IMR-90 (cell line): ENCODE results near the gene AXIN1. TPM values are rescaled to one million over a fixed set of nuclear protein-coding genes. Genes with fewer than 3 reads are reported as not detected.

Experiments
- ATAC-seq: fragments of 200-7000 bp; cut with Tn5 transposase; 2 replicates; pipeline ENCODE4 v1.9.1; 2020; ENCODE audit warnings: low read depth, mild to moderate bottlenecking, moderate library complexity
- BruUV-seq: library from RNA; stranded (reverse); fragments of 400-500 nt; replicated peaks from 2 replicates; lab custom pipeline; 2021; lab: Mats Ljungman, UMichigan
- CTCF ChIA-PET: fragments of 300-600 bp; formaldehyde crosslinking; extraction: SDS; loops from one replicate; lab custom pipeline; 2021; ENCODE audit warnings: antibody characterized with exemption; lab: Yijun Ruan, JAX
- POLR2A ChIA-PET: fragments of 300-600 bp; sonication (Branson Sonifier 250); formaldehyde crosslinking; loops from one replicate; lab custom pipeline; 2022; ENCODE audit warnings: antibody characterized with exemption; ENCODE audit not compliant: unreplicated experiment; lab: Charles Lee
- DNase-seq: peaks from one replicate; pipeline ENCODE4 v3.0.0; 2013
- H2AFZ ChIP-seq: replicated peaks from 2 replicates; pipeline ENCODE3; 2013; ENCODE audit warnings: low read length, mild to moderate bottlenecking; ENCODE audit not compliant: poor library complexity
- H2AK5ac ChIP-seq: 2 replicates; pipeline ENCODE4 v1.6.1; 2013; ENCODE audit warnings: low read depth, low read length, inconsistent platforms
- H2AK9ac ChIP-seq: replicated peaks from 2 replicates; pipeline ENCODE3; 2013; ENCODE audit warnings: mild to moderate bottlenecking, low read depth, low read length, moderate library complexity; ENCODE audit not compliant: poor library complexity
- H2BK120ac ChIP-seq: 2 replicates; pipeline ENCODE4 v1.6.1; 2013; ENCODE audit warnings: low read depth, low read length, inconsistent platforms
- H2BK15ac ChIP-seq: 3 replicates; pipeline ENCODE4 v1.6.1; 2013; ENCODE audit warnings: low read depth, low read length, inconsistent platforms
- H2BK20ac ChIP-seq: 2 replicates; pipeline ENCODE4 v1.6.1; 2013; ENCODE audit warnings: low read depth, mild to moderate bottlenecking, inconsistent platforms, low read length, moderate library complexity
- H2BK5ac ChIP-seq: 2 replicates; pipeline ENCODE4 v1.6.1; 2013; ENCODE audit warnings: mild to moderate bottlenecking, low read depth, low read length, inconsistent platforms; ENCODE audit not compliant: poor library complexity, severe bottlenecking
- H3K14ac ChIP-seq: replicated peaks from 2 replicates; pipeline ENCODE4 v1.6.1; 2013; ENCODE audit warnings: low read depth, low read length, inconsistent platforms
- H3K18ac ChIP-seq: 2 replicates; pipeline ENCODE4 v1.6.1; 2013; ENCODE audit warnings: low read depth, low read length, control low read depth
- H3K23ac ChIP-seq: 2 replicates; pipeline ENCODE4 v1.6.1; 2013; ENCODE audit warnings: low read depth, low read length, inconsistent platforms
- H3K27ac ChIP-seq: 2 replicates; pipeline ENCODE4 v1.5.1; 2013; ENCODE audit warnings: mild to moderate bottlenecking, control low read depth, low read length; ENCODE audit not compliant: insufficient read depth
- H3K27me3 ChIP-seq: 2 replicates; pipeline ENCODE4 v1.6.1; 2013; ENCODE audit warnings: low read length; ENCODE audit not compliant: control insufficient read depth, insufficient read depth
- H3K36me3 ChIP-seq: 2 replicates; pipeline ENCODE4 v1.6.1; 2013; ENCODE audit warnings: low read length, mixed read lengths; ENCODE audit not compliant: control insufficient read depth, insufficient read depth
- H3K4ac ChIP-seq: 2 replicates; pipeline ENCODE4 v1.6.1; 2013; ENCODE audit warnings: low read depth, low read length, inconsistent platforms
- H3K4me1 ChIP-seq: 2 replicates; pipeline ENCODE4 v1.6.1; 2013; ENCODE audit warnings: low read length, mixed read lengths; ENCODE audit not compliant: control insufficient read depth, insufficient read depth
- H3K4me2 ChIP-seq: 2 replicates; pipeline ENCODE4 v1.6.1; 2013; ENCODE audit warnings: low read depth, mild to moderate bottlenecking, control low read depth, low read length, moderate library complexity
- H3K4me3 ChIP-seq: 2 replicates; pipeline ENCODE4 v1.5.1; 2013; ENCODE audit warnings: low read depth, mild to moderate bottlenecking, control low read depth, low read length, moderate library complexity; ENCODE audit not compliant: insufficient read depth
- H3K56ac ChIP-seq: 2 replicates; pipeline ENCODE4 v1.6.1; 2013; ENCODE audit warnings: low read length, inconsistent platforms; ENCODE audit not compliant: insufficient read depth; ENCODE audit errors: extremely low read depth
- H3K79me1 ChIP-seq, 2 experiments: 2 replicates each; pipeline ENCODE4 v1.6.1; 2013; ENCODE audit warnings: low read length in 2 of 2, inconsistent platforms in 1 of 2, low read depth in 1 of 2
- H3K9ac ChIP-seq: 2 replicates; pipeline ENCODE4 v1.6.1; 2013; ENCODE audit warnings: low read depth, low read length, control low read depth
- H3K9me1 ChIP-seq: 2 replicates; pipeline ENCODE4 v1.6.1; 2013; ENCODE audit warnings: low read length, inconsistent platforms; ENCODE audit not compliant: insufficient read depth
- H3K9me3 ChIP-seq: 2 replicates; pipeline ENCODE4 v1.6.1; 2013; ENCODE audit warnings: low read length; ENCODE audit not compliant: control insufficient read depth, insufficient read depth
- H4K20me1 ChIP-seq: 2 replicates; pipeline ENCODE4 v1.6.1; 2013; ENCODE audit warnings: low read length, inconsistent platforms; ENCODE audit not compliant: insufficient read depth
- H4K5ac ChIP-seq: 2 replicates; pipeline ENCODE4 v1.6.1; 2013; ENCODE audit warnings: mild to moderate bottlenecking, low read depth, low read length, control low read depth
- H4K8ac ChIP-seq, 2 experiments: 2 replicates each; pipeline ENCODE4 v1.6.1; 2013; ENCODE audit warnings: low read depth in 2 of 2, low read length in 2 of 2, control low read depth in 1 of 2, inconsistent platforms in 1 of 2
- H4K91ac ChIP-seq: 2 replicates; pipeline ENCODE4 v1.6.1; 2013; ENCODE audit warnings: low read depth, low read length, inconsistent platforms; ENCODE audit not compliant: insufficient read depth
- ELK1 ChIP-seq: fragments of 150-350 bp; IDR thresholded peaks from 2 replicates; pipeline ENCODE4 v1.6.1; 2016; ENCODE audit warnings: low read depth, mild to moderate bottlenecking, low read length, moderate library complexity, borderline replicate concordance
- MXI1 ChIP-seq: IDR thresholded peaks from 2 replicates; pipeline ENCODE4 v1.6.1; 2012; ENCODE audit warnings: low read depth, mild to moderate bottlenecking, low read length, moderate library complexity, borderline replicate concordance
- RAD21 ChIP-seq: IDR thresholded peaks from 2 replicates; pipeline ENCODE4 v1.6.1; 2012; ENCODE audit warnings: low read length, improper control_type of control experiment
- RCOR1 ChIP-seq: IDR thresholded peaks from 2 replicates; pipeline ENCODE4 v1.6.1; 2012; ENCODE audit warnings: mild to moderate bottlenecking, low read length, improper control_type of control experiment; ENCODE audit not compliant: insufficient replicate concordance
- WGBS, 2 experiments: methylation state at CpG; one replicate each; pipeline versions ENCODE4 v1.1.5 to v1.1.7; 2013; ENCODE audit warnings: missing lambda C conversion rate in 2 of 2; ENCODE audit not compliant: insufficient read length in 1 of 2; ENCODE audit errors: extremely low coverage in 2 of 2; 5-methylcytosine and 5-hydroxymethylcytosine counted together
- dilution Hi-C: fragments of 300-500 bp; cut with HindIII; formaldehyde crosslinking; loops from one replicate; pipeline ENCODE4 v1.14.3; 2018; ENCODE audit warnings: low sequenced_read_pairs; ENCODE audit not compliant: unreplicated experiment
- in situ Hi-C: fragments of 300-500 bp; cut with MboI; formaldehyde crosslinking; loops from 3 replicates; pipeline ENCODE4 v1.14.3; 2019; ENCODE audit warnings: low sequenced_read_pairs, inconsistent platforms, mixed read lengths
- intact Hi-C: fragments of 100-400 bp; cut with micrococcal nuclease; formaldehyde crosslinking; loops from 2 replicates; pipeline ENCODE4 v1.10.0; 2022
- polyA plus RNA-seq, 3 experiments: library from polyadenylated mRNA; depleted of rRNA; stranded (reverse); fragments of >200 nt; gene quantifications; 2 replicates each; pipeline ENCODE4 v1.2.3, GENCODE V29; 2012; ENCODE audit warnings: low replicate concordance in 1 of 3
- total RNA-seq: library from RNA; depleted of rRNA; stranded (reverse); fragments of >200 nt; gene quantifications from 2 replicates; pipeline ENCODE4 v1.2.3, GENCODE V29; 2012

Gene AXIN1
- total and polyA plus RNA-seq, 2 of the 4 experiments (the other 2 are of a cell fraction), result 10.9 to 14.2 TPM

- Histone ChIP-seq H3K56ac (no peak overlapping the region), H3K23ac (no peak overlapping the region), H4K5ac (no peak overlapping the region), H3K4me3 (no peak overlapping the region), H3K4me2 (no peak overlapping the region), H3K9me3 (no peaks in the 10 kb centered on the region), H2BK20ac (no peak overlapping the region), H3K4ac (no peak overlapping the region), H3K9me1 (peaks cover 23% of the 10 kb centered on the region), H2BK15ac (no peak overlapping the region), H3K27me3 (no peaks in the 10 kb centered on the region), H3K4me1 (peaks cover 6% of the 10 kb centered on the region; the same call in 1 of the 2 replicates), H3K18ac (no peak overlapping the region), H3K79me1 (peaks cover 23 to 72% of the 10 kb centered on the region in 2 experiments), H2AK9ac (no peak overlapping the region), H3K36me3 (no peaks in the 10 kb centered on the region; the same call in 1 of the 2 replicates), H4K20me1 (peaks cover 75% of the 10 kb centered on the region), H2AFZ (no peak overlapping the region), H3K14ac (no peak overlapping the region), H4K8ac (no peak overlapping the region), H3K27ac (no peak overlapping the region), H2BK120ac (no peak overlapping the region), H3K9ac (no peak overlapping the region), H4K91ac (no peak overlapping the region), H2AK5ac (no peak overlapping the region), H2BK5ac (no peak overlapping the region)
- DNase-seq, result no peak
- intact Hi-C loops, result no loop called here
- ChIA-PET CTCF (no interaction called here), POLR2A (no interaction called here)
- TF ChIP-seq RAD21, result no peak
- TF ChIP-seq ELK1, result no peak
- TF ChIP-seq MXI1, result no peak
- no peak for TF ChIP-seq RCOR1
- WGBS, 2 experiments, result 88% methylated on average over 15 of the region's 21 CpGs; no CpG with 5 or more reads in 1 of the 2 experiments
- in situ Hi-C loops, result no loop called here
- ATAC-seq, result no peak
- dilution Hi-C loops, result no loop called here
- no TSS peak for BruUV-seq
These were observed 14.4 kb downstream of the AXIN1 start for GRCh38 chr16:337975-338575.
